Stimulated activated CD4-positive, alpha-beta T cell treated with anti-CD3 and anti-CD28 coated beads, Interleukin-1b, Interleukin-23, amount 100 ng/mL, for 48 hours (primary cell): ENCODE measurements around the gene ACOT7.

Experiments
- DNase-seq: peaks from one replicate; pipeline ENCODE4 v3.0.0-alpha.2; 2020

Gene ACOT7

DNA sequence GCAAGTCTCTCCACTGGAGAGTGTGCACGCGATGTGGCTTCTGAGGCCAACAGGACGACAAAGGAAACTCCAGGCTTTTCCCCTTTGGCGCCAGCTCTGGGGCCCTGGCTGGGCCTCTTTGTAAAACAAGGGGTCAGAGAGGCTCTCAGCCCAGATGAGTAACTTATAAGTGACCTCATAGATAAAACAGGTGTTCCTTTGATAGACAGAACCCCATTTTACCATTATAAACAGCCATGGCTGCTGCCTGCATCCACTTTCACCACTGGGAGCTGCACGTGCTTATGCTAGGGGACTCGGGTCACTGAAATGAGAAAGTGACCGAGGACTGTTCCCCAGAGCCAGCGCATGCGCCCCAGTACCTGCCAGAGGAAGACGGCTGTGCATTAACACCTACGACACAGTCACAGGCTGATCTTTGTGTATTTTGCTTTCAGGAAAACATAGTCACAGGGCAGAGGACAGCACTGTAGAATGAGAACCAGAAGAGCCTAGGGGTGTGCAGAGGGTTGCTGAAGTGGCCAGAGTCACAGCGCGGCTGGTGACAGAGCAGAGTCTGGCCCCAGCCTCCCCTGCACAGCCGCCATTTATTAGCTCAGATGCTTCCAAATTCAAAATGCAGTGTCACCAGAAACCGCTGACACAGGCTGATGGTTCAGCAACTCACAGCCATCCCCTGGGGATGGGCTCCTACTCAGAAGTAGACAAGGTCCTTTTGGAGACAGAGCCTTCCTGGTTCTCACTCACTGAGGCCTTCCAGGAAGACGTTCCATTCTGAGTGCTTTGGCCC, 175.0 kb downstream of the ACOT7 start:
- no peak for DNase-seq
